HG03457 (cell line): ENCODE measurements around the gene CEPT1.
"Not testable (repeated sequence)": the region's sequence is repeated elsewhere in the genome, so short reads cannot be mapped to it uniquely, and the experiment has no call there.

Experiments
- ATAC-seq: cut with Tn5 transposase; IDR thresholded peaks from one replicate; pipeline ENCODE4 v1.9.1; 2021; ENCODE audit warnings: moderate number of reproducible peaks; ENCODE audit not compliant: unreplicated experiment

Gene CEPT1

GRCh38 chr1:111208921-111209320 is 68.9 kb downstream of the CEPT1 start:
- no peak for ATAC-seq

GRCh38 chr1:111209622-111210021 is 69.6 kb downstream of the CEPT1 start:
- no peak for ATAC-seq

GRCh38 chr1:111211921-111212320 is 71.9 kb downstream of the CEPT1 start:
- no peak for ATAC-seq

GRCh38 chr1:111212634-111213335 is 72.8 kb downstream of the CEPT1 start:
- ATAC-seq = no peak

GRCh38 chr1:111213412-111213811 is 73.4 kb downstream of the CEPT1 start:
- no peak for ATAC-seq

GRCh38 chr1:111214074-111214801 is 74.2 kb downstream of the CEPT1 start:
- ATAC-seq = no peak

- ATAC-seq = no peak
Observed at GRCh38 chr1:111214884-111215283, 74.9 kb downstream of the CEPT1 start.

- ATAC-seq = not testable (repeated sequence)
Observed at GRCh38 chr1:111215285-111215684, 75.3 kb downstream of the CEPT1 start.

GRCh38 chr1:111216751-111217150 is 76.7 kb downstream of the CEPT1 start:
- ATAC-seq = no peak

- ATAC-seq = no peak
Observed at GRCh38 chr1:111217183-111217910, 77.3 kb downstream of the CEPT1 start.

- ATAC-seq = no peak
Observed at GRCh38 chr1:111218701-111219556, 78.9 kb downstream of the CEPT1 start.

GRCh38 chr1:111219557-111220286 is 79.7 kb downstream of the CEPT1 start:
- ATAC-seq = peak; percentile 23

- no peak for ATAC-seq
Observed at GRCh38 chr1:111220302-111220890, 80.4 kb downstream of the CEPT1 start.

- ATAC-seq = no peak
Observed at GRCh38 chr1:111221276-111221632, 81.2 kb downstream of the CEPT1 start.

- peak; percentile 44 for ATAC-seq
Observed at GRCh38 chr1:111221633-111222291, 81.7 kb downstream of the CEPT1 start.

GRCh38 chr1:111222308-111223125 is 82.5 kb downstream of the CEPT1 start:
- peak; percentile 5 for ATAC-seq

- ATAC-seq = no peak
Observed at GRCh38 chr1:111223126-111223685, 83.2 kb downstream of the CEPT1 start.

GRCh38 chr1:111225091-111225490 is 85.1 kb downstream of the CEPT1 start:
- no peak for ATAC-seq
